ENCODE measurements around the gene SEC14L2. TPM values are rescaled to one million over a fixed set of nuclear protein-coding genes. Genes with fewer than 3 reads are reported as not detected.

Gene SEC14L2
- total RNA-seq, 1 experiment from 2014 or later, result 9.4 TPM

- Mint-ChIP-seq H3K9me3 (ENCODE audit: unreplicated experiment) (no peaks in the 10 kb centered on the region), H3K27me3 (ENCODE audit: insufficient read depth, unreplicated experiment) (no peaks in the 10 kb centered on the region), H3K4me3 (ENCODE audit: unreplicated experiment) (no peak overlapping the region), H3K4me1 (ENCODE audit: low read depth, unreplicated experiment) (no peaks in the 10 kb centered on the region), H3K27ac (ENCODE audit: unreplicated experiment) (no peak overlapping the region), H3K36me3 (ENCODE audit: insufficient read depth, unreplicated experiment) (peaks cover 19% of the 10 kb centered on the region)
- no TSS peak for BruUV-seq (replicated peaks)
- no peak overlapping the region for H3K4me3 ChIP-seq (ENCODE audit: low read depth, low read length)
- no peaks in the 10 kb centered on the region for H3K4me1 ChIP-seq
- intact Hi-C loops (cut with micrococcal nuclease; ENCODE audit: unreplicated experiment), result no loop called here
- POLR2A ChIA-PET, result interaction anchor here (0.5 to 0.6 kb wide), 2 partner anchors 11 to 576 kb away, joined by 5 to 9 read pairs; no protein-coding TSS in a partner anchor
- DNase-seq, result no peak
- no peaks in the 10 kb centered on the region for H3K9me3 ChIP-seq
- H3K36me3 ChIP-seq (ENCODE audit: control insufficient read depth, insufficient read depth, low read length), result no peaks in the 10 kb centered on the region; the same call in 1 of the 2 replicates
- H3K27me3 ChIP-seq (replicated peaks; ENCODE audit: control insufficient read depth, insufficient read depth, low read length), result no peaks in the 10 kb centered on the region
- CTCF ChIA-PET, result no interaction called here
- TF ChIP-seq CTCF (IDR thresholded peaks at IDR 0.05; ENCODE audit: insufficient read depth in 1 of 2, low read depth in 1 of 2, low read length in 1 of 2, severe bottlenecking in 1 of 2, unreplicated experiment in 1 of 2), result no peak
These were observed 25.5 kb upstream of the SEC14L2 start for GRCh38 chr22:30371321-30371720.

GRCh38 chr22:30371981-30372380 lies 24.8 kb upstream of the SEC14L2 start:
- TF ChIP-seq CTCF (IDR thresholded peaks at IDR 0.05; ENCODE audit: insufficient read depth in 1 of 2, low read depth in 1 of 2, low read length in 1 of 2, severe bottlenecking in 1 of 2, unreplicated experiment in 1 of 2), result no peak

GRCh38 chr22:30372915-30373314 lies 23.9 kb upstream of the SEC14L2 start:
- H3K9me3 ChIP-seq, result no peaks in the 10 kb centered on the region
- Mint-ChIP-seq H3K36me3 (ENCODE audit: insufficient read depth, unreplicated experiment) (peaks cover 22% of the 10 kb centered on the region), H3K9me3 (ENCODE audit: unreplicated experiment) (no peaks in the 10 kb centered on the region), H3K4me3 (ENCODE audit: unreplicated experiment) (no peak overlapping the region), H3K4me1 (ENCODE audit: low read depth, unreplicated experiment) (no peaks in the 10 kb centered on the region), H3K27ac (ENCODE audit: unreplicated experiment) (no peak overlapping the region), H3K27me3 (ENCODE audit: insufficient read depth, unreplicated experiment) (no peaks in the 10 kb centered on the region)
- no TSS peak for BruUV-seq (replicated peaks)
- no peaks in the 10 kb centered on the region for H3K4me1 ChIP-seq
- no peaks in the 10 kb centered on the region; the same call in 1 of the 2 replicates for H3K36me3 ChIP-seq (ENCODE audit: control insufficient read depth, insufficient read depth, low read length)
- ChIA-PET POLR2A (no interaction called here), CTCF (no interaction called here)
- H3K27me3 ChIP-seq (replicated peaks; ENCODE audit: control insufficient read depth, insufficient read depth, low read length), result no peaks in the 10 kb centered on the region
- intact Hi-C loops (cut with micrococcal nuclease; ENCODE audit: unreplicated experiment), result no loop called here
- no peak for DNase-seq
- TF ChIP-seq CTCF (IDR thresholded peaks at IDR 0.05; ENCODE audit: insufficient read depth in 1 of 2, low read depth in 1 of 2, low read length in 1 of 2, severe bottlenecking in 1 of 2, unreplicated experiment in 1 of 2), result no peak
- H3K4me3 ChIP-seq (ENCODE audit: low read depth, low read length), result no peak overlapping the region

More at GRCh38 chr22:30371981-30372380, 24.8 kb upstream of the SEC14L2 start:
- no peak overlapping the region for H3K4me3 ChIP-seq (ENCODE audit: low read depth, low read length)
- Mint-ChIP-seq H3K36me3 (ENCODE audit: insufficient read depth, unreplicated experiment) (peaks cover 22% of the 10 kb centered on the region), H3K4me1 (ENCODE audit: low read depth, unreplicated experiment) (no peaks in the 10 kb centered on the region), H3K9me3 (ENCODE audit: unreplicated experiment) (no peaks in the 10 kb centered on the region), H3K27me3 (ENCODE audit: insufficient read depth, unreplicated experiment) (no peaks in the 10 kb centered on the region), H3K4me3 (ENCODE audit: unreplicated experiment) (no peak overlapping the region), H3K27ac (ENCODE audit: unreplicated experiment) (no peak overlapping the region)
- no peaks in the 10 kb centered on the region for H3K4me1 ChIP-seq
- CTCF ChIA-PET, result no interaction called here
- POLR2A ChIA-PET, result interaction anchor here (0.6 kb wide), 1 partner anchor 576 kb away, joined by 9 read pairs; no protein-coding TSS in a partner anchor
- H3K36me3 ChIP-seq (ENCODE audit: control insufficient read depth, insufficient read depth, low read length), result no peaks in the 10 kb centered on the region; the same call in 1 of the 2 replicates
- no TSS peak for BruUV-seq (replicated peaks)
- intact Hi-C loops (cut with micrococcal nuclease; ENCODE audit: unreplicated experiment), result no loop called here
- H3K27me3 ChIP-seq (replicated peaks; ENCODE audit: control insufficient read depth, insufficient read depth, low read length), result no peaks in the 10 kb centered on the region
- H3K9me3 ChIP-seq, result no peaks in the 10 kb centered on the region
- no peak for DNase-seq

All from Caco-2 (cell line).